Measurements from ENCODE around the gene ST7L. TPM values are rescaled to one million over a fixed set of nuclear protein-coding genes. Genes with fewer than 3 reads are reported as not detected.

The ST7L gene
- total and polyA plus RNA-seq, 9 of the 15 experiments (the other 6 are each of a cell fraction or from before 2014, with no cell fraction given), result 9.0 to 32.5 (median 26.6) TPM

- TF ChIP-seq TCF3 (CRISPR knock-in tag; IDR thresholded peaks at IDR 0.05), result peak; percentile 40
- TF ChIP-seq BCL6 (CRISPR knock-in tag; IDR thresholded peaks at IDR 0.05), result 0 out of 2 replicates have a peak, but pooled peaks have one; percentile 41
- TF ChIP-seq HDAC8 (tag; IDR thresholded peaks at IDR 0.05), result no peak
- no peak for TF ChIP-seq CREBBP (IDR thresholded peaks at IDR 0.05; ENCODE audit: low read depth, low read length)
- no peak; the same call in 1 of the 2 replicates for TF ChIP-seq HES1 (IDR thresholded peaks at IDR 0.05; ENCODE audit: low read depth)
- TF ChIP-seq ZNF23 (CRISPR knock-in tag; IDR thresholded peaks at IDR 0.05), result no peak
- no peak for TF ChIP-seq ZNF184 (CRISPR knock-in tag; IDR thresholded peaks at IDR 0.05)
- peak; percentile 17; the same call in 1 of the 2 replicates for TF ChIP-seq TRIM28 (IDR thresholded peaks at IDR 0.05)
- TF ChIP-seq RBM22 (IDR thresholded peaks at IDR 0.05; ENCODE audit: low read depth, low read length, poor library complexity, severe bottlenecking), result no peak
- peak; percentile 63; the same call in 1 of the 2 replicates for TF ChIP-seq ESRRA (IDR thresholded peaks at IDR 0.05; ENCODE audit: borderline replicate concordance, low read depth)
- TF ChIP-seq CHD1 (IDR thresholded peaks at IDR 0.05; ENCODE audit: low read length), result peak; percentile 96
- no peak for TF ChIP-seq SFPQ (IDR thresholded peaks at IDR 0.05; ENCODE audit: low read depth, low read length)
- no peak; a peak in 1 of 4 replicates for TF ChIP-seq CSDE1 (IDR thresholded peaks at IDR 0.05)
- TF ChIP-seq CBX5 (IDR thresholded peaks at IDR 0.05; ENCODE audit: borderline replicate concordance, low read depth), result no peak
- no peak for TF ChIP-seq CBFA2T2 (conservative IDR thresholded peaks at IDR 0.05)
- TF ChIP-seq MEF2A (IDR thresholded peaks at IDR 0.05; ENCODE audit: control insufficient read depth, low read depth, low read length), result no peak
- TF ChIP-seq IRF9 (tag; IDR thresholded peaks at IDR 0.05), result no peak
- no peak for TF ChIP-seq YBX1 (IDR thresholded peaks at IDR 0.05)
- TF ChIP-seq SMARCE1 (IDR thresholded peaks at IDR 0.05), result peak; percentile 62
- TF ChIP-seq ZNF431 (CRISPR knock-in tag; IDR thresholded peaks at IDR 0.05), result no peak
- TF ChIP-seq RBM17 (IDR thresholded peaks at IDR 0.05; ENCODE audit: borderline replicate concordance, low read depth, low read length), result no peak
- no peak for TF ChIP-seq KAT2B (IDR thresholded peaks at IDR 0.05; ENCODE audit: low read depth, low read length)
- TF ChIP-seq ZNF639 (CRISPR knock-in tag; conservative IDR thresholded peaks at IDR 0.05 in 1 of 2, IDR thresholded peaks at IDR 0.05 in 1 of 2), result peak in 1 of 2 experiments; percentile 71; a peak in 2 of 4 replicates
- peak; percentile 66 for TF ChIP-seq FIP1L1 (IDR thresholded peaks at IDR 0.05; ENCODE audit: low read depth, low read length, poor library complexity, severe bottlenecking)
These were observed 806 bp upstream of the ST7L start, which contains the start of gene CAPZA1 (continued) for GRCh38 chr1:112619518-112620376.

All from K562 (cell line).